GM18519 (cell line): ENCODE measurements around the gene CYP1A2.

Experiments
- ATAC-seq: cut with Tn5 transposase; IDR thresholded peaks from one replicate; pipeline ENCODE4 v1.9.1; 2021; ENCODE audit warnings: mild to moderate bottlenecking, moderate library complexity; ENCODE audit not compliant: unreplicated experiment, low FRiP score

The CYP1A2 gene

GRCh38 chr15:74787251-74788041 lies 38.8 kb downstream of the CYP1A2 start:
- peak; percentile 37 for ATAC-seq

DNA sequence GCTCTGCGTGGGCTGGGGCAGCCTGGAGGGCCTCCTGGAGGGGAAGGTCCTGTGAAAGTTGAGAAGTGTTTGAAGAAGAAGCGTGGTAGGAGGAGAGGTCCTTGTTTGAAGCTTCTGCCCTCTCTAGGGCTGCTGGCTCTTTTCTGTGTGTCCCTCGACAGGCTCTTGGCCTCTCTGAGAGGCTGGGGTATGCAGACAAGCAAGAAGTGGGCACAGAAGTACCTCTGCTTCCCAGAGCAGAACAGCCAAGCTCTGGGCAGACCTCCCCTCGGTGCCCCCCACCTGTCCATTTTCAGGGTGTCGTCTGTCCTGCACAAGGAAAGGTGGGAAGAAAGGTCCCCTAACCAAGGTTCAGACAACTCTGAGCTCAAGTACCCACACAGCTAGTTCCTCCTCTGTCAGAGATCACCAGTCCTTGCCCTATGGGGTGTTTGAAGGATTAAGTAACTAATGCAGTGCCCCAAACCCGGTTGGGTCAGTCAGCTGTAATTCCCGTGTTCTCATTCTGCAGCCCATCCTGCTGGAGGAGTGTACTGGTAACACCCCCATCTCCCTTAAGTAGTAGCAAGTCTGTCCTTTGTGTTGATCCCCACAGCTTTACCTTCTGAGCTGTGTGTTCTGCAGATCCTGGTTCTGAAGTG lies 39.5 kb downstream of the CYP1A2 start:
- ATAC-seq: no peak

DNA sequence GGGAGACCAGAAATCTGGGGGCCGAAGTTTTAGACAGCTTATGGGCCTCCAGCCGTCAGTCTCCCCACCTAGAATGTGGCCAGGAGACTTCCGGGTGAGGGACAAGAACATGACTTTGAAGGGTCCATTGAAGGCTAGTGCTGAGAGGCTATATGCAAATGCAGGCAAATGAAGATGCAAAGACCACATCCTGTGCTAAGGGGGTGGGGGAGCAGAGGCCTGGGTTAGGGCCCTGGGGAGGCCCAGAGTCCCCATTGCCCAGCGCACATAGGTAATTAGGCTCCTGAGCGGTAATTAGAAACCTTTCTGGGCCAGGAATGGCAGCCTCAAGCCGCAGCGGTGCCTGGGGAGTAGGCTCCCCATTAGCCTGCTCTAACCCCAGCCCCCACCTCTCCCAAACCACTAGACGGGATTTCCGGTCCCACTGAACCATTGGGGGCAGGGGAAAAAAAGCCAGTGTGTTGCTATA lies 40.1 kb downstream of the CYP1A2 start:
- no peak for ATAC-seq

GRCh38 chr15:74789171-74789631 lies 40.6 kb downstream of the CYP1A2 start:
- ATAC-seq: no peak

GRCh38 chr15:74789741-74790079 lies 41.1 kb downstream of the CYP1A2 start:
- ATAC-seq: no peak

- ATAC-seq: no peak
Measured at GRCh38 chr15:74790080-74790916, 41.7 kb downstream of the CYP1A2 start.

- no peak for ATAC-seq
Measured at GRCh38 chr15:74791007-74791406, 42.4 kb downstream of the CYP1A2 start.

DNA sequence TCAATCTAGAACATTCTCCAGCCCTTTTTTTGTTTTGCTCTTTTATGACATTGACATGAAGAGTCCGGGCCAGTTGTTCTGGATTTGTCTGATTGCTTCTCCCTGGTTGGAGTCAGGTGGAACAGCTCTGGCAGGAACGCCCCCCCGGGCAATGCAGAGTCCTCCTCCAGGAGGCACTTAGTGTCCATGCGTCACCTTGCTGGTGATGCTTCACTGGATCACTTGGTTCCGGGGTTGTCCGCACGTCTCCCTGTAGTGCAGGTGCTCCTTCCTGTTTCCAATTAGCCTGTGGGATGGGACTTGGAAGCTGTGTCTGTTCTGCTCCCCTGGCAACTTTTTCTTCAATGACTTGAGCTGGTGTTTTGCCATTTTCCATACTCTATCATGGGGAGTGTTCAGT lies 43.0 kb downstream of the CYP1A2 start:
- no peak for ATAC-seq

- ATAC-seq: no peak
Measured at GRCh38 chr15:74792227-74793016, 43.8 kb downstream of the CYP1A2 start.

DNA sequence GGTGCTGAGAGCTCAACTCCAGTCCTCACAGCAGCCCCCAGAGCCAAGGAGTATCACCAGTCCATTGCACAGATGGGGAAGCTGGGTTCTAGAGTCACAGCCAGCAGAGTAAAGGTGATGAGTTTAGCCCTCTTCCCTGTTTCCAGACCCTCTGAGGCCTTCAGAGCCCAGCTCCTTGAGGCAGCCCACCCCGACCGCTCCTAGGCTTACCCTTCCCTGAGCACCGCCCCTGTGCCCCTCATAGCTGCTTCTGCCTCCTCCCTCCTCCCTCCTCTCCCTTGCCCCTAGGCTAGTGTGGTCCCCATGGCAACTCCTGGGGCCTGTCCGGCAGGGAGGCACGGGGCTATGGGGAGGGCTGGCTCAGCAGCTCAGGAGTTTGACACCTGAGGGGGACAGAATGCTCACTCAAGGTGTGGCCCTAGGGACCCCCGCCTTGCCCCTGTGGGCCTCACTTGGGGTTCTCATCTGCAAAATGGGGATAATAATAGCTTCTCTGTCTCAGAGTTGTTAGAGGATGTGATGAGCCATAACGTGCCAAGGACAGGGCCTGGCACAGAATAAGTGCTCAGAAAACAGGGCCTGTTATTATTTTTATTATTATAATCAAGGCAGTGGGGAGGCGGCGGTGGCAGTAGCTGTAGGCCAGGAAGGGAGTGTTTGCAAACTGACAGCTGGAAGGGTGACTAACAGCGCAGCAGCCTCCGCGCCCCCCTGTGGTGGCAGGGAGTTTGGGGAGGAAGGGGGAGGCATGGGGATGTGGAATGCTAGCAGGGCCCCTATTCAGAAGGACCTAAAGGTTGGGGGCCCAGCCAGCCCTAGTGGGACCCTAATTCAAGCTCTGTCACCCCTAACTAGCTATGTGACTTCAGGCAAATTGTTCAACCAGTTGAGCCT lies 44.7 kb downstream of the CYP1A2 start:
- no peak for ATAC-seq

- no peak for ATAC-seq
Measured at GRCh38 chr15:74794248-74794969, 45.8 kb downstream of the CYP1A2 start.

DNA sequence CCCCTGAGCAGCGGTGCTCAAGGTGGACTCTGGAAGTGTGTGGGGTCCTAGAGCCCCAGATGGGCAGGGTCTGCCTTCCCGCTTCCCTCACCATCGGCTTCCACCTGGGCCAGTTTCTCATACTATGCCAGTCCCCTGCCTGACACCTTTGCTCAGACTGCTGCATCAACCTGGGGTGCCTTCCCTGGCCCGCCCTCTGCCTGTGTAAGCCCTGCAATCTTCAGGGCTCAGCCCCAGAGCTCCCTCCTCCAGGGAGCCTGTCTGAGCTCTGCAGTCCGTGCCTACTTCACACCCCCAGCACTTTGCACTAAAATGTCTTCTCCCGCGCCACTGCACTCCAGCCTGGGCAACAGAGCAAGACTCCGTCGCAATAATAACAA lies 46.3 kb downstream of the CYP1A2 start:
- ATAC-seq: no peak

GRCh38 chr15:74795966-74796625 lies 47.5 kb downstream of the CYP1A2 start:
- ATAC-seq: no peak

DNA sequence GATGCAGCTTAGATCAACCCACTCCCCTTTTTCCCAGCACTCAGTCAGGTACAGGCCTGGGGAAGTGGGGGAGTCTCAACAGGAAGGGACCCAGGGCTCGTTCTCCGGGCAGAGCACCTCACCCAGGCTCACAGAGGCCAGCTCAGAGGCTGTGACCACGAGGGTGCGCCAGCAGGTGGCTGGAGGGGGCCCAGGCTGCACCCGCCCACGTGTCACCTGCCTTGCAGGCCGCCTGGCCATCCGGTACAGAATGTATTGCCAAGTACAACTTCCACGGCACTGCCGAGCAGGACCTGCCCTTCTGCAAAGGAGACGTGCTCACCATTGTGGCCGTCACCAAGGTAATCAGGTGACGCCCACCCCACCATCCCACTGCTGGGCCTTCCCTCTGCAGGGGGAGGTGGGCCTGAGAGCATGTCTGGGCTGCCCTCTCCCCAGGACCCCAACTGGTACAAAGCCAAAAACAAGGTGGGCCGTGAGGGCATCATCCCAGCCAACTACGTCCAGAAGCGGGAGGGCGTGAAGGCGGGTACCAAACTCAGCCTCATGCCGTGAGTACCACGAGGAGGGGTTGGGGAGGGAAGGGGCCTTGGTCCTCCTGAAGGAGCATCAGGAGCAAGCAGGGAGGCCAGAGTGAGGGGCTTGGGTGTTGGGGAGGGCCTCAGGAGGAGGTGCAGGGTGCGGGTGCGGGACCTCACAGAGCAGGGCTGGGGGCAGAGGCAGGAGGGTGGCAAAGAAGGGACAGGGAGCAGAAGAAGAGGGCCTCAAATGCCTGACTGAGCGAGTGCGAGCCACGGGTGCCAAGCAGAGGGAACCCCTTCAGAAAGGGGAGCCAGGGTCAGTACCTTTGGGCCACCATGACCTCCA lies 50.0 kb downstream of the CYP1A2 start:
- no peak for ATAC-seq

DNA sequence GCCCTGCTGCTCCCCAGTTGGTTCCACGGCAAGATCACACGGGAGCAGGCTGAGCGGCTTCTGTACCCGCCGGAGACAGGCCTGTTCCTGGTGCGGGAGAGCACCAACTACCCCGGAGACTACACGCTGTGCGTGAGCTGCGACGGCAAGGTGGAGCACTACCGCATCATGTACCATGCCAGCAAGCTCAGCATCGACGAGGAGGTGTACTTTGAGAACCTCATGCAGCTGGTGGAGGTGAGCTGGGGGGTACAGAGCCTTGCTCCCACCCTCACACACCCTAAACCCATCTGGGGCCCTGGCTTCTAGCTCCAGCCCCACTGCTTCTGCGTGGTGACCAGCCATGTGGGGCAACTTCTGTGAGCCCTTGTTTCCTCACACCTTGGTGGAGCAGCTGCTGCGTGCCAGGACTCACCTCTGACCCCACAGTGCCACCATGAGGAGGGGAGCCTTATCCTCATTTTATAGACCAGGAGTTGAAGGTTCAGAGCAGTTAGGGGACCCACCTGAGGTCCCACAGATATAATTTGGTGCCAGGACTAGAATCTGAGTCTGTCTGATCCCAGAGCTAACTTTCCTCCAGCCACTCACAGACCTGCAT lies 50.7 kb downstream of the CYP1A2 start:
- ATAC-seq: no peak

DNA sequence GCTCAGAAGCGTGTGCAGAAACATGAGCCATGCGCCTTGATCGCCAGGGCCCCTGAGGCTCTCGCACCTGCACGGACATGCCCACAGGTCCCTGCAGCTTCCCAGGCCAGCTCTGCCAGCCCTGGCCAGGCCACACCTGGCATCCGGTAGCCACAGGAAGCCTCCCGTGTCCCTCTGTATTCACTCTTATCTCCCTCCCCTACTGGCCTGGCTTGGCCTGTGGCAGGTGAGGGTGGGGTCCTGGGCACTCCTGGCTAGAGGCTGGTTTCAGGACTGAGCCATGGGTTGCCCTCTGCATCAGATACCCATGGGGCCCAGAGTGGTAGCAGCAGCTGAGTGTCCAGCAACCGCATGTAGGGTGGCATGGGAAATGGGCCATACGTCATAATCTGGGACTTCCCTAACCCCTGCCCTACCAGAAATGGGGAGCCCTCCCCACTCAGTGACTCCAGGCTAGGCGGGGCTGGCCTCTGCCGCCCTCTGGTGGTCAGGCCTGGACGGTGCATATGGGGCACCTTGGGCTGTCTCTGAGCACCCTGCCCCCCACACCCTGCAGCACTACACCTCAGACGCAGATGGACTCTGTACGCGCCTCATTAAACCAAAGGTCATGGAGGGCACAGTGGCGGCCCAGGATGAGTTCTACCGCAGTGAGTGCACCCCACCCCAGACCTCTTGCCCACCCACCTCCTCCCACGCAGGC lies 51.4 kb downstream of the CYP1A2 start:
- no peak for ATAC-seq
